Vagina (tissue), 2 donors: Measurements from ENCODE around the gene BICC1.

ENCODE experiments used
- POLR2A ChIP-seq, 2 donors: fragments of 450-650 bp; IDR thresholded peaks; one replicate each; pipeline ENCODE4 v1.6.1; 2017; ENCODE audit warnings: antibody characterized with exemption in 2 of 2, mild to moderate bottlenecking in 2 of 2, moderate library complexity in 2 of 2
- POLR2AphosphoS5 ChIP-seq, 2 donors: sonication (generic); formaldehyde crosslinking; IDR thresholded peaks; one replicate each; pipeline ENCODE4 v1.9.0; 2017; ENCODE audit warnings: antibody characterized with exemption in 2 of 2, mild to moderate bottlenecking in 2 of 2, low read depth in 1 of 2; ENCODE audit not compliant: insufficient read depth in 1 of 2
- TF ChIP-seq, protein P1 (sequence below), 3 experiments: fragments of 450-650 bp in 2 of 3; fragments of 200-600 bp in 1 of 3; sonication (generic) in 1 of 3; IDR thresholded peaks; one replicate each; pipeline ENCODE4 v1.5.1; 2017 to 2019; ENCODE audit warnings: antibody characterized with exemption in 3 of 3, mild to moderate bottlenecking in 2 of 3, moderate library complexity in 2 of 3

DNA sequence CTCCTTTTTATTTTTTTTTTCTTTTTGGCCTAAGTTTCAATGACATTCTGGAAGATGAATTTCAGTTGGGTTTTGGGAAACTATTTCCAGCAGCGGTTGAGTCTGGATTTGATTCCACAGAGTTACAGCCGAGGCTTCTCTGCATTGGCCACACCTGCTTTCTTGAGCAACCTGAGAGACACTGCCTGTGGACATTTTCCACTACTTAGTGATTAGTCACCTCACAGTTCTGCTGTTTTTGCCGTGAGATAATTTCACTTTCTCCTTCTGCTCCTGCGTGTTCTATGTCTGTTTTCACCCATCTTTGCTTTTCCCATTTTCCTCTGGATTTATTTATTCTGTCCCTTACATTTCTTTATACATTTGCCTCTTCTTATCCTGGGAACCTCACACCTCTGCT, 243.0 kb downstream of the BICC1 start:
- TF ChIP-seq POLR2A (IDR thresholded peaks at IDR 0.05): no peak
- TF ChIP-seq POLR2AphosphoS5 (IDR thresholded peaks at IDR 0.05; ENCODE audit: insufficient read depth in 1 of 2, low read depth in 1 of 2): no peak
- TF ChIP-seq, protein P1, sequence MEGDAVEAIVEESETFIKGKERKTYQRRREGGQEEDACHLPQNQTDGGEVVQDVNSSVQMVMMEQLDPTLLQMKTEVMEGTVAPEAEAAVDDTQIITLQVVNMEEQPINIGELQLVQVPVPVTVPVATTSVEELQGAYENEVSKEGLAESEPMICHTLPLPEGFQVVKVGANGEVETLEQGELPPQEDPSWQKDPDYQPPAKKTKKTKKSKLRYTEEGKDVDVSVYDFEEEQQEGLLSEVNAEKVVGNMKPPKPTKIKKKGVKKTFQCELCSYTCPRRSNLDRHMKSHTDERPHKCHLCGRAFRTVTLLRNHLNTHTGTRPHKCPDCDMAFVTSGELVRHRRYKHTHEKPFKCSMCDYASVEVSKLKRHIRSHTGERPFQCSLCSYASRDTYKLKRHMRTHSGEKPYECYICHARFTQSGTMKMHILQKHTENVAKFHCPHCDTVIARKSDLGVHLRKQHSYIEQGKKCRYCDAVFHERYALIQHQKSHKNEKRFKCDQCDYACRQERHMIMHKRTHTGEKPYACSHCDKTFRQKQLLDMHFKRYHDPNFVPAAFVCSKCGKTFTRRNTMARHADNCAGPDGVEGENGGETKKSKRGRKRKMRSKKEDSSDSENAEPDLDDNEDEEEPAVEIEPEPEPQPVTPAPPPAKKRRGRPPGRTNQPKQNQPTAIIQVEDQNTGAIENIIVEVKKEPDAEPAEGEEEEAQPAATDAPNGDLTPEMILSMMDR (IDR thresholded peaks at IDR 0.05): no peak
